AG04449 (cell line): ENCODE results near the gene KDELR1.

Experiments
- CTCF ChIA-PET: fragments of 350-600 bp; formaldehyde crosslinking; extraction: SDS; loops from one replicate; lab custom pipeline; 2021; ENCODE audit warnings: antibody characterized with exemption; lab: Yijun Ruan, JAX
- POLR2A ChIA-PET: fragments of 400-600, 350-600 bp; formaldehyde crosslinking; extraction: SDS; loops from one replicate; lab custom pipeline; 2020; ENCODE audit warnings: antibody characterized with exemption, inconsistent platforms; lab: Yijun Ruan, JAX
- DNase-seq: peaks from one replicate; pipeline ENCODE4 v3.0.0-alpha.2; 2010; ENCODE audit warnings: low read depth, low spot score
- H3K4me3 ChIP-seq: 2 replicates; pipeline ENCODE4 v1.5.1; 2011; ENCODE audit warnings: low read depth, mild to moderate bottlenecking, control low read depth, low read length
- TF ChIP-seq, protein P1 (sequence below): IDR thresholded peaks from one replicate; pipeline ENCODE4 v1.5.1; 2011; ENCODE audit warnings: mild to moderate bottlenecking, moderate library complexity, low read length, control low read depth, inconsistent platforms; ENCODE audit not compliant: insufficient read depth; ENCODE audit errors: missing control alignments

KDELR1 gene

GRCh38 chr19:48400018-48400742 lies 8.8 kb upstream of the KDELR1 start:
- no peak for DNase-seq
- TF ChIP-seq, protein P1, sequence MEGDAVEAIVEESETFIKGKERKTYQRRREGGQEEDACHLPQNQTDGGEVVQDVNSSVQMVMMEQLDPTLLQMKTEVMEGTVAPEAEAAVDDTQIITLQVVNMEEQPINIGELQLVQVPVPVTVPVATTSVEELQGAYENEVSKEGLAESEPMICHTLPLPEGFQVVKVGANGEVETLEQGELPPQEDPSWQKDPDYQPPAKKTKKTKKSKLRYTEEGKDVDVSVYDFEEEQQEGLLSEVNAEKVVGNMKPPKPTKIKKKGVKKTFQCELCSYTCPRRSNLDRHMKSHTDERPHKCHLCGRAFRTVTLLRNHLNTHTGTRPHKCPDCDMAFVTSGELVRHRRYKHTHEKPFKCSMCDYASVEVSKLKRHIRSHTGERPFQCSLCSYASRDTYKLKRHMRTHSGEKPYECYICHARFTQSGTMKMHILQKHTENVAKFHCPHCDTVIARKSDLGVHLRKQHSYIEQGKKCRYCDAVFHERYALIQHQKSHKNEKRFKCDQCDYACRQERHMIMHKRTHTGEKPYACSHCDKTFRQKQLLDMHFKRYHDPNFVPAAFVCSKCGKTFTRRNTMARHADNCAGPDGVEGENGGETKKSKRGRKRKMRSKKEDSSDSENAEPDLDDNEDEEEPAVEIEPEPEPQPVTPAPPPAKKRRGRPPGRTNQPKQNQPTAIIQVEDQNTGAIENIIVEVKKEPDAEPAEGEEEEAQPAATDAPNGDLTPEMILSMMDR, result no peak
- H3K4me3 ChIP-seq, result peak overlapping the region; percentile 29
- ChIA-PET POLR2A (interaction anchor here (0.6 to 0.8 kb wide), 2 partner anchors 9 to 67 kb away, joined by 4 to 5 read pairs; partner anchors contain the start of gene KDELR1), CTCF (interaction anchor here (1.3 to 3.3 kb wide), 3 partner anchors 10 to 184 kb away, joined by 3 to 38 read pairs (median 10); partner anchors contain the start of genes GRWD1 and KDELR1)

DNA sequence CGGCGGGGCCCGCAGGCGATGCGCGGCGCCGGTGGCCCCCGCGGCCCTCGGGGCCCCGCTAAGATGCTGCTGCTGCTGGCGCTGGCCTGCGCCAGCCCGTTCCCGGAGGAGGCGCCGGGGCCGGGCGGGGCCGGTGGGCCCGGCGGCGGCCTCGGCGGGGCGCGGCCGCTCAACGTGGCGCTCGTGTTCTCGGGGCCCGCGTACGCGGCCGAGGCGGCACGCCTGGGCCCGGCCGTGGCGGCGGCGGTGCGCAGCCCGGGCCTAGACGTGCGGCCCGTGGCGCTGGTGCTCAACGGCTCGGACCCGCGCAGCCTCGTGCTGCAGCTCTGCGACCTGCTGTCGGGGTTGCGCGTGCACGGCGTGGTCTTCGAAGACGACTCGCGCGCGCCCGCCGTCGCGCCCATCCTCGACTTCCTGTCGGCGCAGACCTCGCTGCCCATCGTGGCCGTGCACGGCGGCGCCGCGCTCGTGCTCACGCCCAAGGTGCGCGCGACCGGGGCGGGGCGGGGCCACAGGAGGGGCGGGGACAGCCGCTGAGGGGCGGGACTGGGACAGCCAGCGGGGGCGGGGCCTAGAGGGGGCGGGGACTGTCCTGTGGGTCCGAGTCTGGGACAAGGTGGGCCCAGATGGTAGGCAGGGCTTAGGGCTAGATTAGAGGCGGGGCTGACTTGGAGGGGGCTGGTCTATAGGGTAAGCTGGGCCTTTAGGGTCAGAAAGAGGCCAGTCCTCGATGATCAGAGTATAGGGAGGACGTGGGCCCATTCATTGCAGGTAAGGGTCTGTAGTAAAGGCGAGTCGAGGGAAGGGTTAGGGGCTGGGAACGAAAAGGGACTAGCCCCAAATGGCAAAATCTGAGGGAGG lies 7.3 kb upstream of the KDELR1 start:
- H3K4me3 ChIP-seq, result peak overlapping the region; percentile 59
- POLR2A ChIA-PET, result no interaction called here
- TF ChIP-seq, protein P1, result no peak
- CTCF ChIA-PET, result interaction anchor here (1.4 to 3.3 kb wide), 2 partner anchors 9 to 47 kb away, joined by 3 to 10 read pairs; partner anchors contain the start of gene GRWD1
- DNase-seq, result no peak

DNA sequence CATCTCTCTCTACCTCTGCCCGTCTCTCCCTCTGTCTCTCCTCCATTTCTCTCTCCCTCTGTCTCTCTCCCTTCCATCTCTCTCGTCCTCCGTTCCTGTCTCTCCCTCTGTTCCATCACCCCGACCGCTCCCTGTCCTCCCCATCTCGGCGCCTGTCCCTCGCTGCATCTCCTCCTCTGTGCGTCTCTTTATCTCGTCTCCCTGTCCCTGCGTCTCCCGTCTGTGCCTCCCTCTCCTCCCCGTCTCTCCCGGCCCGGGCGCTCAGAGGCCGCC lies 6.7 kb upstream of the KDELR1 start:
- CTCF ChIA-PET, result interaction anchor here (1.4 kb wide), 1 partner anchor 9 kb away, joined by 3 read pairs; no protein-coding TSS in a partner anchor

DNA sequence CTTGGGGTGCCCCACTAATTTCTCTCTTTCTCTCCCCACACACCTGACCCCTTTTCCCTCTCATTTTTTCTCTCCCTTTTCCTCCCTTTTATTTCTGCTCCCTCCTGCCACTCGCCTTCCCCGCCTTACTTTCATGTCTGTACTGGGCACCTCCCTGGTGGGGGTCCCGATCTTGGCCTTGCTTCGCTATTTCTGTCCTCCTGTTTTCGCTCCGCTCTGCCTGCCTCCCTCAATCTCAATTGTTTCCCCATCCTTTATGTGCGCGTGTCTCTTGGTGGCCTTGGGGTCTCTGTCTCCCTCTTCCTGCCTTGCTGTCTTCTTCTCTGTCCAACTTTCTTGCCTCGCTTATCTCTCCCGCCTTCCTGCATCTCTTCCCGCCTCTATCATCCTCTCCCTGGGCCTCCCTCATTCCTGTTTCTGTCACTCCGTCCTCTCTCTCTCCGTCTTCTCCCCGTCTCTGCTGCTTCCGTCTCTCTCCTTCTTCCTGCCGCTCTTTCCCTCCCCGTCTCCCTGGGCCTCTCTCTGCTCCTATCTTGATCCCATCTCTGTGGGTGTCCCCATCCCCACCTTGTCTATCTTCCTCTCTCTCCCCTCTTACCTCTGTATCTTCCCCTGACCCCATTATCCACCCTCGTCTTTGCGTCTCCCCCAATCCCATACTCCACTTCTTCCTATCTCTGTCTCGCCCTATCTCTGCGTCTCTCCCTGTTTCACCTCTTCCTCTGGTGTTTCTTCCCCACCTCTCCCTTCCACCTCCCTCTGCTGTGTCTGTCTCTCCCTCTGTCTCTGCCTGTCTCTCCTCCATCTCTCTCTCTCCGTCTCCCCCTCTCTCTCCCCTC lies 6.1 kb upstream of the KDELR1 start:
- TF ChIP-seq, protein P1, result no peak
- no peak for DNase-seq

More for the DNA sequence above, 6.7 kb upstream of the KDELR1 start:
- peak overlapping the region; percentile 59 for H3K4me3 ChIP-seq
- TF ChIP-seq, protein P1, result no peak
- no peak for DNase-seq
- POLR2A ChIA-PET, result no interaction called here

DNA sequence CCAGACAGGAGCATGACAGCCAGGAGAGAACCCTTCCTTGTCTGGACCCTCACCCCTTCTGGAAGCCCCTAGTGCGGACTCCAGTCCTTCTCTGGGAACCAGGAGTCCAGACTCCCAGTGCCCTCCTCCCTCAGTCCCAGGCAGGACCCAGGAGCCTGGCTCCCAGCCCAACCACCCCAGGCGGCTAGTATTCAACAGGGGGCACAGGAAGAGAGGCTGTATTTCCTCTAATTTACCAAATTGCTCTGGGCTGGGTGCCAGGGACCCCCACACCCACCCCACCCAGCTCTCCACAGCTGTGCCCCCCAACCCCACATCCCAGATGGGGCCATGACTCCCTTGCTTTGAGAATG lies 5.4 kb upstream of the KDELR1 start:
- no peak for DNase-seq
- POLR2A ChIA-PET, result no interaction called here
- CTCF ChIA-PET, result no interaction called here
- no peak overlapping the region for H3K4me3 ChIP-seq
- TF ChIP-seq, protein P1, result no peak

More for the DNA sequence above, 6.1 kb upstream of the KDELR1 start:
- ChIA-PET POLR2A (no interaction called here), CTCF (no interaction called here)
- H3K4me3 ChIP-seq, result peak overlapping the region; percentile 59
